Ureter (tissue), 1 donor: ENCODE results near the gene RASAL1. TPM values are rescaled to one million over a fixed set of nuclear protein-coding genes. Genes with fewer than 3 reads are reported as not detected.

Source experiments
- DNase-seq: peaks from one replicate; pipeline ENCODE4 v3.0.0-alpha.2; 2020; ENCODE audit warnings: low spot score
- total RNA-seq: library from RNA; stranded (reverse); gene quantifications from one replicate; pipeline ENCODE4 v1.2.4, GENCODE V29; 2023
- donor health status: DM: yes; HTN: yes; CAD: no.

RASAL1 gene
- total RNA-seq, 1 donor from 2014 or later = 1.6 TPM

DNA sequence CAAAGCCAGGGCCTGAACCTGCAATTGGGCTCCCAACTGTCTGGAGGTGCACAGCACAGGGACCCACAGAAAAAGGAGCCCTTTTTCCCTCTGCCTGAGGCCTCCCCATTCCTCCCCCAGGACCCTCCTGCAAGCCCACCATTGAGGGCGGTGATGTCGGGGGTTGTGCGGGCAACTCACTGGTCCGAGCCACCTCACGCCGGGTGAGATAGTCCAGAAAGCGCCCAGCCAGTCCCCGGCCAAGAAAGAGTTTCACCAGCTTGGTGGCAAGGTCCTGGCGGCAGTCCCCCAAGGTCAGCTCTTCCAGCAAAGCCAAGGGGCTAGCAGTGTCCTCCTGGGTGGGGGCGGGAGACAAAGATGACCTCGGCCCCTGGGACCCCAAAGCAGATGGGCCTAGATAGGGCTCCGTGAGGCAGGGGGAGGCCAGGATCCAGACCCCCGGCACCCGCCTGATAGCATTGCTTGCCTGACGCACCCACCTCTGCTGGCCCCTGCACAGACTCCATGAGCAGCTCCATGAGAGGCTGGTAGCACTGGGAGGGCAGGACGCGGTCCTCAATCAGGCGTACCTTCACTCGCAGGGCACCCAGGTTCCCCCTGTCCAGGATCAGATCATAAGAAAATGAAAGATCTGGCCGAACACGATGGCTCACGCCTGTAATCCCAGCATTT is 20.0 kb downstream of the RASAL1 start:
- no peak for DNase-seq

DNA sequence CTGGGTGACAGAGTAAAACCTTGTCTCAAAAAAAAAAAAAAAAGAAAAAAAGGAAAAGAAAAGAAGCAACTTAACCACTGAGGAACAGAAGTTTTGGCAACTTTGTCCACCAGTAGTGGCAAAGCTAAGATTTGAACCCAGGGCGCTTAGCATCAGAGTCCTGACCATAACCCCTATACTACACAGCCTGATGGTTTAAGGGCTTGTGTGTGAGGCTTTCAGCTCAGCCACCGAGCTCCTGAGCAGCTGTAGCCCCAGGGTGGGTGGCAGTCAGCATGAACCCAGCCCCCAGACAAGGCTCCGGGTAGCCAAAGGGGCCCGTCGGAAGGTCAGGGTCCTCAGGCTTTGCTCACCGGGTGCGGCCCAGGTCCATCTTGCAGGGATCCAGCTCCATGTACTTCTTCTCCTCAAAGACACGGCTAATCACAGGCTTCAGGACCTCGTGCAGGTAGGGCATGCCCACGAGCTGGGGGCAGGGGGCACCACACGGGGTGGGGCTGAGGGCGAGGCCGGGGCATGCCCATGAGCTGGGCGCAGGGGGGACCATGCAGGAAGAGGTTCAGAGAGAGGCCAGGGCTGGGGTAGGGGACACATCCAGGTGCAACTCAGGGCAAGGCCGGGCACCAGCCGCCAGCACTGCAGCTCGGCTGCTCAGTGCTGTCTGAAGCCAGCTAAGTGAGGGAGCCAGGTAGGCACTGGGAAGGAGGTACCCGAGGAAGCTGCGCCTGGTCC is 20.9 kb downstream of the RASAL1 start:
- DNase-seq = no peak

GRCh38 chr12:113113397-113113796 is 22.2 kb downstream of the RASAL1 start:
- no peak for DNase-seq

DNA sequence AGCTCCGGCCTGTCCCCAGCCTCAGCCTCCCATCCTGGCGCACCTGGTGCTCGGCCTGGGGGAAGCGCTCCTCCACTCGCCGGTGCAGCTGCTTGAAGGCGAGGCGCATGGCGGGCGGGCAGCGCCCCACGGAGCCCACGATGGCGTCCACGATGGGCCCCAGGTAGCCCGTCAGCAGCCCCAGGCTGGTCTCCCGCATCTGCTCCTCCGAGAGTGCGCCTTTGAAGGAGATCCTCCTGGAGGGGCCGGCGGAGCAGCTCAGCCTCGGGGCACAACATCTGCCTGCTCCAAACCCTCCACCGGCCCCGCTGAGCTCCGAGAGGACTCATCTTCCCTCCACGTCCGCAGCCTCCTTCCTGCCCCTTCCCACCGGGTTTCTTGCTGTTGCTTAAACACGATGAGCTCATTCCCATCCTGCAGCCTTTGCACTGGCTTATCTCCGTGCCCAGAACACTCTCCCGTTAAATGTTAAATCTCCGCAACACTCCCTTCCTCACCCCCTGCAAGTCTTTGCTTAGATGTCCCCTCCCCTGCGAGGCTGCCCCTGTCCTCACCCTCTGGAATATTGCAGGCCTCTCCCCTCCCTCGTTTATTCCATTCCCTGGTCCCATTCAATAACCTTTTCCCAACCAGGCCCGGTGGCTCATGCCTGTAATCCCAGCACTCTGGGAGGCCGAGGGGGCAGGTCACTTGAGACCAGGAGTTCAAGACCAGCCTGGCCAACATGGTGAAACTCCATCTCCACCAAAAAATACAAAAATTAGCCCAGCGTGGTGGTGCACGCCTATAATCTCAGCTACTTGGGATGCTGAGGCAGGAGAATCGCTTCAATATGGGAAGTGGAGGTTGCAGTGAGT is 23.3 kb downstream of the RASAL1 start:
- no peak for DNase-seq

- DNase-seq = no peak
Observed at GRCh38 chr12:113111247-113111646, 24.3 kb downstream of the RASAL1 start.

DNA sequence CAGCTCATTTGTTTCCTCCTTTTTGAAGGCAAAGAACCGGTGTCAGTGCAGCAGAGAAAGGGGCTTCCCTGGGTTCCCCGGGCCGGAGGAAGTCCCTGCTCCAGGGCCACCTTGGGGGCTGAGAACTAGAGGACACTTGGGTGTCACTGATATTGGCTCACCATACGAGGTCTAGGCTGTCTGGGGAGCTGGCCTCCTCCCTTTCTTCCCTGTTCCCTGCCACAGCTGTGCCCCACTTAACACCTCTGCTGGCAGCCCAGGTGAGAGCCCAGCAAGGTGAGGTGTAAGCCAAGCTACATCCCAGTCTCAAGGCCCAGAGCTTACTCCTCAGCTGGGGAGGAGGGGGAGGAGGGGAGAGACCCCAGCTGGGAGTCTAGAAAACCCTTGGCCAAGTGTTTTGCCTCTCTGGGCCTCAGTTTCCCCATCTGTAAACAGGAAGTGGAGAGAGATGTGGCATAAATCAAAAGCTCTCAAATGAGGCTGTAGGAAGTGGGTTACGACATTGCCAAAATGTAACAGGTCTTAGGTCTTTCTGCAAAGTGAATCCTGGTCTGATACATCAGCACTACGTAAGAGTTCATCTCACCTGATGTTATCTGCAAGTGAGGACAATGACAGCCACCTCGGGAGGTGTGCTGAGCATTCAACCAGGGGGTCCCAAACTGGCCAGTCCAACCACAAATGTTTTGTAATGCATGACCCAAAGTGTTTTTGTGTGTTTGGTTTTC is 25.5 kb downstream of the RASAL1 start:
- no peak for DNase-seq

DNA sequence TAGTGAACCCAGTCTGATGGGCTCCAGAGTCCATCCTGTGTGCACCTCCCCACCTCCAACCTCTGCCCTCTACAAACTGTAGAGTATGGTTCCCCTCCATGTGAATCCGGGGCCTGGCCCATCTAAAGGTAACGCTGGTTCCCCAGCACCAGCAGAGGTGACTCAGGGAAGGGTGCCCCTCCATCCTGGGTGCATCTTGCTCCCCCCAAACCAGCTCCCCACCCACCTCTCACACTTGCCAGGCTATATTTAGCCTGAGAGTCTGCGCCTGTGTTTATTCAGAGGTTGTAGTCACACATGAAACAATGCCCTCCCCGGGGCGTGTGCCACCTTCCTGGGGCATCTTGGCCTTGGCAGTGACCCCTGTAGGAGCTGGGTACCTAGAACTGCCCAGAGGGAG is 26.2 kb downstream of the RASAL1 start:
- DNase-seq = no peak

- DNase-seq = no peak
Observed at GRCh38 chr12:113108308-113108707, 27.3 kb downstream of the RASAL1 start.

GRCh38 chr12:113106361-113106760 is 29.2 kb downstream of the RASAL1 start:
- no peak for DNase-seq

DNA sequence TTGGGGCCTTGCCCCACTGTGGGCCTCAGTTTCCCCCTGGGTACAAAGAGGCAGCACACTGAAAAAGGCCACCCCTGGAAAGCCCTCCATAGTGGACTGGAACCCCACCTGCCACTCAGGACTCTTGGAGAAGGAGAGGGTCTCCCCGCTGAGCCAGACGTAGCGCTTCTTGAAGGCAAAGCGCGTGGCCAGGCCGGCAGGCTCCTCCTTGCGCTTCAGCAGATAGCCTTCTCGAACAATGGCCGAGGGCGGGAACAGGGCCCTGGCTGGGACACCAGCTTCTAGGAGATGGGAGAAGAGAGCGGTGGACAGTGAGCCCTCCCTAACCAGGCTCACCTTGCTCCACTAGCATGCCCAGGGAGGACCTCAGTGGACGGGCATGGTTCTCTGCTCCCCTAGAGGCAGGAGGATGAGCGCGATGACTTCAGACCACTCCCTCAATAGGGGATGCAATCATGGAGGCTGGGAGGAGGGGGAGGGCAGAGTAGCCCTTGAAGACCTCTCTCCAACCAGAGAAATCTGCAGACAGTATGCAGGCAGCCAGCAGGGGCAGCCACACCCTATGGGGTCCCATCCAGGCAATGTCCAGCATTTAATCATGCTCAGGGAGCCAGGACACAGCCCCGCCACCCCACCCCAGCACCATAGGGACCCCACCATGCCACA is 29.8 kb downstream of the RASAL1 start:
- no peak for DNase-seq

GRCh38 chr12:113104953-113105510 is 30.5 kb downstream of the RASAL1 start:
- no peak for DNase-seq

GRCh38 chr12:113103756-113104450 is 31.7 kb downstream of the RASAL1 start:
- DNase-seq = no peak

DNA sequence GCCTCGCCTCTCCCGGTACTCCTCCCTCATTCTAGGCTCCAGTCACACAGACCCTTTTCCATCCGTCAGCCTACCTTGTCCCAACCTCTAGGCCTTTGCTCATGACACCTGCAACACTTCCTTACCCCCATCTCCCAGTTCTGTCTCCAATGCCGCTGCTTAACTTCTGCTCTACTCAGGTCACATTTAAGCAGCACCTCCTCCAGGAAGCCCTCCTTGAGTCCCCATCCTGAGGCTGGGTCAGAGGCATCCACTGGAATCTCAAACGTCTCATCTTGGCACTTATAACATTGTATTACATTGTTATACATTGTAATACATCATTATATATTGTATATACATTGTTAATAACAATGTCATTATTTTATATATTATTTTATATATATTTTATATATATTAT is 32.8 kb downstream of the RASAL1 start:
- DNase-seq = no peak

DNA sequence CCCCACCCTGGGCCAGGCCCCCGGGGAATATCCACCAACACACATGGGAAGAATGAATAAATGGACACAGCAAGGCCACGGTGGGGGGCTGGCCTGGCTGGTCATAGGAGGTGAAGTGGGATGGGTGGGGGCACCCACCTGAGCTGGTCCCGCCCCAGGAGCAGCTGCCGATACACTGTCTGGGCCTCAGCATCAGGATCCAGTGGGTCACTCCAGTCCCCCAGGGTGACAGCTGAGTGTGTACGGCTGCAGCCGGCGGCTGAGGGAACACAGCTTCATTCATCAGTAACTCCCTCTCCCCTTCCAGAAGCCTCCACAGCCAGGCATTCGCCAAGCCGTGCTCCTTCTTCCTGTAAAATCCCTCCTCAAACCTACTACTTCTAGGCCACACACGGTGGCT is 33.8 kb downstream of the RASAL1 start:
- DNase-seq = no peak

DNA sequence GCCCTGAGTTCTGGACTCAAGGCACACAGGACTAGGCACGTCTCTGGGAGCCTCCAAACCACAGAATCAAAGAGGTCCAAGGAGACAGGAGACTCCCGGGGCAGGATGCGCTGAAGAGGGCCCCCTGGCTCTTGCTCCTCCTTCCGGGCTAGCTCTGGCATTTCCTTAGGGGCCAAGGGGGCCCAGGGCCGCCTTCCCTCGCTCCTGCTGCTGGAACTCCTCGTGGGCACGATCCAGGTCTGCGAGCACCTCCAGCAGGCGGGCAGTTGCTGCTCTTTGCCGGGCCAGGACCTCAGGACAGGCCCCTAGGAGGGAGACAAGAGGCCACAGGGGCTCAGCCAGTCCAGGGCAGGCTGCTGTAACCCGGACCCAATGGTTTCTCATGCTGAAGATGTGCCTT is 35.8 kb downstream of the RASAL1 start:
- DNase-seq = no peak

DNA sequence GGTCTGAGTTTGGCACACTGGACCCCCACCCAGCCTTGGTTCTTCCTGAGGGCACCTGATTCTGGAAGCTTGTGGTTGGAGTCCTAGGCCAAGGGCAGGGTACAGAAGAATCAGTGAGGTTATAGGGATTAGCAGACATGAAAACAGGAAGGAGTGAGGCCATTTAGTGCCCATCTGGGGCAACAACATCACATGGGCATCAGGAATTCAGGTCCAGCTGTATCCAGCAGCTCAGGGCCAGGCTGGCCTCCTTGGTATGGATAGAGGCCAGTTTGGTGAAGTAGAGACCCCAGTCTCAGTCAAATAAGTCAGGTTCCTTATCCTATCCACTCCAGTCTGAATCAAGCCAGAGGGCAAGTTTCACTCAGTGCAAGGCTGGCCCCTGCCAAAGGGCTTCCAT is 36.2 kb downstream of the RASAL1 start:
- DNase-seq = no peak

- peak; percentile 90 for DNase-seq
Observed at GRCh38 chr12:113098441-113099028, 37.0 kb downstream of the RASAL1 start.

DNA sequence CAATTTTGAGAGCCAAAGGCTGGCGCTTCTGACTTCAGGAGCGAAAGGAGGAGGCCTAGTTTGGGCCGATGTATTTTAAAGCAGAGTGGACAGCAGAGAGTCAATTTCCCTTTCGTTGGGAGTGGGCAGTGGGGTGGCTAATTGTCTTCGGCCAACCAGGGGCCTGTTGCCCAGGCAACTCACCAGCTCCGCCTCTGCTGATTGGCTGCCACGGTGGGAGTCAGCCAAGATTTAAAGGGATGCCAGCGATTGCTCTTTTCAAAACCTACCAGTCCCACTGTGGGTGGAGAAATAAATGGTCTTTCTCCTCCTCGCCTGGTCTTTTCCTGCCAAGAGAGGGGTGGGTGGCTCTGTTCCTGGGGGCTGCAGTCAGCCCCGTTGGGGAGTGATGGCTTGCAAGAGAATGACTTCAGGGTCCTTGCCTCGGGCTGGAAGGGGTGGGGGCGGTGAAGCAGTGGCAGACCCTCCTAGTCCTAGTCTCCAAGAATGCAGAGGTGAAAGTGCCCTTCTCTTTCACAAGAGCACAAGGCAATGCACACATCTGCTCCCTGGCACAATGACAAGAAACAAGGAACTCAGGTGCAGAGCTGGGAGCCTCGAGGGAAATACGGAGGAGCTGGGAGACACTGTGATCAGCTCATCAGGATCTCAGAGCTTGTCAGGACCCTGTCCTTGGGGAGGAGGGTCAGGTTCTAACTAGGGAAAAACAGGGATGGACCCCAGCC is 37.7 kb downstream of the RASAL1 start:
- DNase-seq = no peak
